ENCODE measurements around the gene TTC28.
A peak's percentile ranks its signal among the peaks of the same experiment; 100 is the strongest.

TTC28 gene

DNA sequence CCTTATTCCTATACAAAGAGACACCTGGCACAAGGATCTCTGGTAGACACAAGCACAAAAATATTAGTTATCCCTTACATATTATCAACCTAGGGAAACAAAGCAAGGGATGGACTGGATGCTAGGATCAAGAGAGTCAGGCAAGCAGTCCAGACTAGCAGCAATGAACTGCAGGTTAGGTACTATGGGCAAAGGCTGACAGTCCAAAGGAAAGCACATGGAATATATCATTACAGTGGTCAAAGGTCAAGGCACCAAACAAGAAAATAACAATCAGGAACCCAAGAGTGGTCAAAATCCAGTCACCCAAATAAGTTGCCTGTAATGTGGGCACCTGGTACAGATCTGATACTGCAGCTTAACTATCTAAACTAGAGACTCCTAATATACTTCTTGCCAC is 77.7 kb downstream of the TTC28 start:
- TF ChIP-seq, protein P1, sequence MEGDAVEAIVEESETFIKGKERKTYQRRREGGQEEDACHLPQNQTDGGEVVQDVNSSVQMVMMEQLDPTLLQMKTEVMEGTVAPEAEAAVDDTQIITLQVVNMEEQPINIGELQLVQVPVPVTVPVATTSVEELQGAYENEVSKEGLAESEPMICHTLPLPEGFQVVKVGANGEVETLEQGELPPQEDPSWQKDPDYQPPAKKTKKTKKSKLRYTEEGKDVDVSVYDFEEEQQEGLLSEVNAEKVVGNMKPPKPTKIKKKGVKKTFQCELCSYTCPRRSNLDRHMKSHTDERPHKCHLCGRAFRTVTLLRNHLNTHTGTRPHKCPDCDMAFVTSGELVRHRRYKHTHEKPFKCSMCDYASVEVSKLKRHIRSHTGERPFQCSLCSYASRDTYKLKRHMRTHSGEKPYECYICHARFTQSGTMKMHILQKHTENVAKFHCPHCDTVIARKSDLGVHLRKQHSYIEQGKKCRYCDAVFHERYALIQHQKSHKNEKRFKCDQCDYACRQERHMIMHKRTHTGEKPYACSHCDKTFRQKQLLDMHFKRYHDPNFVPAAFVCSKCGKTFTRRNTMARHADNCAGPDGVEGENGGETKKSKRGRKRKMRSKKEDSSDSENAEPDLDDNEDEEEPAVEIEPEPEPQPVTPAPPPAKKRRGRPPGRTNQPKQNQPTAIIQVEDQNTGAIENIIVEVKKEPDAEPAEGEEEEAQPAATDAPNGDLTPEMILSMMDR (IDR thresholded peaks at IDR 0.05; ENCODE audit: control insufficient read depth, extremely low read depth, insufficient read depth): no peak
- DNase-seq (ENCODE audit: low read depth): no peak
- no peak overlapping the region for H3K4me3 ChIP-seq (ENCODE audit: low read depth, low read length)

DNA sequence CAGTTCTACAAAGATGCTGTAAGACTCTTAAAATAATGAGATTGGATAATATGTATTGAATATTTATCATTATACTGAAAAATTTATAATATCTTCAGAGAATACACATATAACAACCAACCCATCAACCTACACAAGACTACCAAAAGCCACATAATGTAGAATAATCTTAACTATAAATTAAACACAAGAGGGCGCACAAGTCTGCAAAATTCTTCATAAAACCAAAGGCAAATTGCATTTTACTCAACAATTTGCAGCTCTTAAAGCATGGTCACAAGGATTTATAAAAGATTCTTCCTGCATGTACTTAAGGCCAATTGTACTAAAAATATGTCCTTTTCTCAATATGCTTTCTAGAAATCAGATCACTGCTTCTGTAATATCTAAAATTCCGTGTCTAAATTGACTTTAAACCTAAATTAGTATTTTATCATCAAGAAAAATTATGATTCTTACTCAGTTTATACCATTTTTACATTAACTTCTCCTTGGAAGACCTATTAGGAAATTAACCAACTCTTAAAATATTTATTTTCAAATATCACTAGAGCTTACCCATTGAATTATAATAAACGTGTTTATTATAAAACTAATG is 79.0 kb downstream of the TTC28 start:
- no peak overlapping the region for H3K4me3 ChIP-seq (ENCODE audit: low read depth, low read length)
- TF ChIP-seq, protein P1 (IDR thresholded peaks at IDR 0.05; ENCODE audit: control insufficient read depth, extremely low read depth, insufficient read depth): peak; percentile 35
- peak; percentile 31 for DNase-seq (ENCODE audit: low read depth)

DNA sequence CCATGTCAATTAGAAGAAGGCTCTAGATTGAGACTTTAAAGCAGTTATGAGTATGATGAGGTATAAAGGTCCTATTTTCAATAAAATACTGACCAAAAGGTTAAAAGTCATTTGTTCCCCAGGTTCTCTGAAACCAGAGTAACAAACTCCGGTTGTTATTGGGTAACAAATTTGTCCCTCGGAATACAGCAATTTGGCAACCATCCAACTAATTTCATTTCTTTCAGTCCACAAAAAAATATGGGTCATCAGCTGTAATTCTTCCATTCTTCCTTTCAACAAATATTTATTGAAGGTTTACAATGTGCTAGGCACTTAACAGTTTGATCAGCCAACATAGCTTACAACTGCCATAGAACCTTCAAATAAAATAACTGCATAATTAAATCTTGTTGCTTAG is 79.9 kb downstream of the TTC28 start:
- TF ChIP-seq, protein P1 (IDR thresholded peaks at IDR 0.05; ENCODE audit: control insufficient read depth, extremely low read depth, insufficient read depth): no peak
- no peak overlapping the region for H3K4me3 ChIP-seq (ENCODE audit: low read depth, low read length)
- no peak for DNase-seq (ENCODE audit: low read depth)

DNA sequence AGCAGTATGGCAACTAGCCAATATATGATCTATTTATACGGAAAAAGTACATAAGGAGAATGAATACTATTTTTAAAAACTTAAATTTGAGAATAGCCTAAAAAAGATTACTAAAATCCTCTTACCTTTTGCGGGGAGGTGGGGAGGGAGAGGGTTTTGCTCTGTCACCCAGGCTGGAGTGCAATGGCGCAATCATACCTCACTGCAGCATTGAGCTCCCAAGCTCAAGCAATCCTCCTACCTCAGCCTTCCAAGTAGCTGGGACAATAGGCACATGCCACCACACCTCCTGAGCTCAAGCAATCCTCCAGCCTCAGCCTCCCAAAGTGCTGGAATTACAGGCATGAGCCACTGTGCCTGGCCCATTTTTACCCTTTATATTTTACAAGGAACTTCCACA is 82.0 kb downstream of the TTC28 start:
- DNase-seq (ENCODE audit: low read depth): no peak
- no peak overlapping the region for H3K4me3 ChIP-seq (ENCODE audit: low read depth, low read length)
- TF ChIP-seq, protein P1 (IDR thresholded peaks at IDR 0.05; ENCODE audit: control insufficient read depth, extremely low read depth, insufficient read depth): no peak

DNA sequence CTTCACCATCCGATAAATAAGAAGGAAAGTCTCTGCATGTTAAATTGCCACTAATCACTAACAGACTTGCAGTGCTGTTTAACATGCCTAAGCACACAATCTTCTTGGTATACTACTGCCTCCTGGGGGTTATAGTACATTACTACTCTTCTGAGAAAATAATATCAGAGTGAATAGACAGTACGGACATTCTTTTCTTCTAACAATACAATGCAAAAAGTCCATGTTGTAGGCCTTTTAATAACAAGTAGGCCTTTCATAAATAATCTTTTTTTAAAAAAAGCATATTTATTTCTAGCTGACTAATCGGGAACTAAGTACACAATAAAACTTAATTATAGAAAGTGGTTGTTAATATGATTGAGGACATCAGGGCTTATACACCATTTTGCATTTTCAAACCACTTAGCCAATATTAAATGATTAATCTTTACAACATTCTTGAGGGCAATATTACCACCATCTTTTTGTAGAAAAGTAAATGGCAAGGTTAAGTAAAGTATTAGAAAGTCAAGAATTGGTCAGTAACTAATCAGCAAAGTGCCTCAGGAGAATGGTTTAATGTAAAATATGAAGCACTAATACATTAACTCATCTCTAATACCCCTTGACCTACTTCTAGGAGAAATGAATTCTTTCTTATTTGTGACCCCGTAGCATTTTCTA is 84.7 kb downstream of the TTC28 start:
- no peak overlapping the region for H3K4me3 ChIP-seq (ENCODE audit: low read depth, low read length)
- no peak for DNase-seq (ENCODE audit: low read depth)
- TF ChIP-seq, protein P1 (IDR thresholded peaks at IDR 0.05; ENCODE audit: control insufficient read depth, extremely low read depth, insufficient read depth): peak; percentile 67

DNA sequence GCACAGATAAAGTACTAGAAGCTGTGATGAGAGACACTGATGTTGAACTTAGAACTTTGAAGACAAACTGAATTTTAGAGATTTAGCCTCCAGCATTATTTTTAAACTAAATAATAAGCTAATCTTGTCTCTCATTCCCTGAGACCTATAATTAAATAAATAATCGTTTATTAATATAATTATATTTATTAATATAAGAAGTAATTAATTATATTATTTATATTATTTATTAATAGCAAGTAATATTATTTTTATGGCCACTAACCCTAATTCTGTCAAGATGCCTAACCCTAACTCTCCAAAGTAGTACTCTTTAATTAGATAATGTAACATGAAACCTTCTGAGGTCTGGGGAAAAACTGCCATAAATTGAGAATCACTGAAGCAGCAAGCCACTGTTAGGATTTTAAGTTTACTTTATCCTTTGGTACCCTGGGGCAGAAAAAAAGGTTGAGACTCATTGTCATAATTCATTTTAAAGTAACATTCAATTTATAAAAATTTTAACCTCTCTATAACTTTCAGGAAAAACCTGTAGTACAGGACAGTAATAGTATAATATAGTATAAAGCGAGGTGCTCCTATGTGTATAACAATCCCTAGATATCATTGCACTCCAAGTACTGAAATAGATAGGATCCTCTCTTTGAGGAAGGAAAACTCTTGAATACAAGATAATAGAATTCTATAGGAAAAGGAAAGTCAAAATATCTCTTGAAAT is 85.4 kb downstream of the TTC28 start:
- H3K4me3 ChIP-seq (ENCODE audit: low read depth, low read length): no peak overlapping the region
- TF ChIP-seq, protein P1 (IDR thresholded peaks at IDR 0.05; ENCODE audit: control insufficient read depth, extremely low read depth, insufficient read depth): no peak

More for the DNA sequence above, 85.4 kb downstream of the TTC28 start:
- no peak for DNase-seq (ENCODE audit: low read depth)

Data from LNCaP clone FGC (cell line).